HG02852 (cell line): Measurements from ENCODE around the gene ZBED5.
A peak's percentile ranks its signal among the peaks of the same experiment; 100 is the strongest.
"Not testable (repeated sequence)": the region's sequence is repeated elsewhere in the genome, so short reads cannot be mapped to it uniquely, and the experiment has no call there.

Experiments
- ATAC-seq: cut with Tn5 transposase; IDR thresholded peaks from one replicate; pipeline ENCODE4 v1.9.1; 2021; ENCODE audit warnings: mild to moderate bottlenecking, moderate library complexity; ENCODE audit not compliant: unreplicated experiment

Gene ZBED5

DNA sequence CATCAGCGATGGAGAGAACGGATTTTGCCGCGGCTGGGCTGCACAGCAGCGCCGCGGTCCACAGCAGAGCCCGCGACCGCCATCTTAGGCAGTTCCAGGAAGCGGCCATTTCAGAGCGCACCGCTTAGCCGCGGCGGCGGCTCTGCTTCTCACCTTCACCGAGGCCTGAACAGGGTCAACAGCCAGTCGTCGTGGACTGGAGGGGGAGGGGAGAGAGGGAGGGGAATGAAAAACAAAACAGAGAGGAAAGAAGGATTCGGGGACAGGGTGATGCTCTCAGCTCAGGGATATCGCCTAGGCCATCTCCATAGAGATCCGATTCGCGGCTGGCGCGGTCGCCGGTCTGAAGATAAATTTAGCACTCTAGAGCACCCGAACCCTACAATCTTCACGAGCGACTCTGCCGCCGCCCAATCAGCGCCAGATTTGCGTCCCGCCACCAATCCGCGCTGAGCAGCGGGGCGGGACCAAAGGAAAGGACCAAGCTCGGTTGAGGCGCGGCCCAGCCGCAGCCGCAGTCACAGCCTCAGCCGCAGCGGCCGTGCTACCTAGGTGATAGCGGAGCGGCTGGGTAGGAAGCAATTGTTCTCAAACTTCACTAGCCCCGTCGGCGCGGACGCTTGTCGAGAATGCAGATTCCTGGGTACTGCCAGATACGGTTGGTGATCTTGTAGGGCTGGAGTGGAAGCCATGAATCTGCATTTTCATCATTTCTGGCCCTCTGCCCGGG, at the start of gene ZBED5:
Gene ZBED5, minus strand, starts transcription at position 345 of the 730 bp plus-strand sequence. CDS start 3,108 bp downstream, outside the sequence.
- ATAC-seq: peak; percentile 94

DNA sequence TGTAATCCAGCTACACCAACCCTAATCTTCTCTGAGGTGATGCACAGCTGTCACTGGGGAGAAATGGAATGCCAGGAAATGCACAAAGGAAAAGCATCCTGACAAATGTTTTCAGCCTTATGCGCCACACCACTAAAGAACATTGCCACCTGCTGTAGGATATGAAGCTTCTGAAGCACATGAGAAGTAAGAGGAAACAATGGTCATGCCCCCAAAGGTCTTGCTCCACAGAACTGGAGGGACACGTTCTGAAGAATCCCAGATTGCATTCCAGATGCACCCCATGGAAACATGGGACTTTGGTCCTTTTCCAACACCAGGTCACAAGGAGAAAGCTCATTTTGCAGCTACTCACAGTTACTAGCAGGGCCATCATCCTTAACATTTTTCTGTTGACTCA, 48.7 kb upstream of the ZBED5 start:
- ATAC-seq: no peak

DNA sequence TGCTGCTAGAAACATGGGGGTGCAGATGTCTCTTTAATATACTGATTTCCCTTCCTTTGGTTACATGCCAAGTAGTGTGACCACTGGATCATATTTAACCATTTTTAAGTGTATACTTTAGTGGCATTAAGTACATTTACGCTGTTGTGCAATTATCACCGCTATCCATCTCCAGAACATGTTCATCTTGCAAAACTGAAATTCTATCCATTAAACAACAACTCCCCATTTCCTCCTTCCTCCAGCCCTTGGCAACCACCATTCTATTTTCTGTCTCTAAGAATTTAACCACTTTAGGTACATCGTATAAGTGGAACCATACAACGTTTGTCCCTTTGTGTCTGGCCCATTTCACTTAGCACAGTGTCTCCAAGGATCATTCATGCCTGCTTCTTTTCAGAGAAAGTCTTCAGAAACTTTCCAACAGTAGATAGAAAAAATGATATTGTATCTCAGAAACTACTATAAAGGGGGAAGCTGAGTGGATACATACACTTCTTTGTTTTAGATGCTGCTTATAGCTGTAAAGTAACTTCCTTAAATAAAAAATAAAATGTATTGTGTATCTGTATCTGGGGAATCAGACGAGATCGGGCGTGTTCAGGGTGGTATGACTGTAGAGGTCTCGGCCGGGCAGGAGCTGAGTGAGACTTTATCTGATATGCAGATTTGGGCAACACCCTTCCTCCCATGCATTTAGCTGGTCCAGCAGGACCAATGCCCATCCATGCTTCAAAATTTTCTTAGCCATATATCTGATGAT, 44.6 kb upstream of the ZBED5 start:
- ATAC-seq: no peak

DNA sequence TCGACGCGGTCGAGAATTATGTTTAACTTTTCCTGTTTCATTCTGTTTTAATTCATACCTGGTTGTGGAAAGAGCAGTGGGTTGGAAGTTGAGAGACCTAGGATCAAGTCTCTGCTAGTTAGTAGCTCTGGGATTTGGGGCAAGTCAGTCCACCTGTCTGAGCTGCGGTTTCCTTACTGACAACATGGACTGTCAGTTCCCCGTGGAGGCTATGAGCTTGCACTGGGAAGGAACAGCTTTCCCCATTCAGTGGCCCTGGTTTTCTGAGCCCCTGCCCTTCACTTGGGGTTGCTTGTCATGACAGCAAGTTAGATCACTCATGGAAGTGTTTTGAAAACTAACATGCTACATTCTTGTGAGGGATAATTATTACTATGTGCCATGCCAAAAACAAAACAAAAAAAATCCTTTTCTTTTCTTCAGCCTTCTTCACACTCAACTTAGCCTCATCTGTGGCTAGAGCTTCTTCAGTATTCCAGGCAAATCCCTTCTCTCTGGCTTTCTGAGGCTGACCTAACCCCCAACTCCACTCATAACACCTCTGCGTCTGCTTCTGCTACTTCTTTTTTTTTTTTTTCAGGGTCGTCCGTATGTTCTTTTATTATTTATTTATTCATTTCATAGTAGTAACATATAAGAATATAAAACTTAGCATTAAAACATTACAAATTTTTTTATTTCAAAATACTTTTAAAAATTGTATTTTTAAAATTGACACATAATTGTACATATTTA, 43.0 kb upstream of the ZBED5 start:
- no peak for ATAC-seq

DNA sequence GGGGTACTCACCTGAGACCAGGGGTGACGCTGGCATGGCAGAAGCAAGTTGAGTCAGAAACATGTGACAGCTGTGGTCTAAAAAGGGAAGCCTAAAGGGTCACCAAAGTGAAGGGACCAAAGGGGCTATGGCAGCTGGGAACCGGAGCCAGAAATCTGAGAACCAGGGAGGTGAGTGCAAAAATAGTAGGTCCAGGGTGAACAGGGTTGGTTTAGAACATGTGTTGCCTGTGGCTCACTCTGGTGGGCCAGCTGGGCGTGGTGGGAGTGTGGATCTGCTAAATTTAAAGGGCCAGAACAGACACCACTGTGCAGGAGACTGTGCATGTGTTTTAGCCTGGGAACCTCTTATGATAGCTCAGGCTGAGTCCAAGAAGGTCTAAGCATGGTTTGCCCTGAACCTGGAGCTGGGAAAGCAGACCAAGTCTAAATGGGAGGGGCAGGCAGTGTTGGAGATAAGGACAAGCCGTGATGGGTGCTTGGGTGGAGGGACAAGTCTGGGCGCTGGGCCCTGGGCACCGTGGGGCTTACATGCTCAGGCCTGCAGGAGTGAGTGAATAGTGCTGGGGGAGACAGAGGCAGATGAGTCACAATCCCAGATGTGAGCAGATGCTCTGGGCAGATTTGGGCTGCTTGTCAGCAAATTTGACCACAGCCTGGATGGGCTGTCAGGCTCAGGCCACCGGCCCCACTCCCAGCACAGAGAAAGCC, 41.4 kb upstream of the ZBED5 start:
- no peak for ATAC-seq

DNA sequence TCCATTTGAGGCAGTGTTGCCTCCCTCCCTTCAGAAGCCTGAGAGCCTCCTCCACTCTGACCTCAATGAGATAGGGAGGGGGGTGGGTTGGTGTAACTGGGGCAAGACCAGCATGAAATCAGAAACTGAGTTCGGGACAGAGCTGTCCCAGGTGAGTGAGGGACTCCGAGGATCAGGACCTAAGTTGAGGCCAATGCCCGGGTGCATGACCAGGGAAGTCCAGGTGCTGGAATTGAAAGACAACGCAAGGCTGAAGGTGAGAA, 40.8 kb upstream of the ZBED5 start:
- no peak for ATAC-seq

DNA sequence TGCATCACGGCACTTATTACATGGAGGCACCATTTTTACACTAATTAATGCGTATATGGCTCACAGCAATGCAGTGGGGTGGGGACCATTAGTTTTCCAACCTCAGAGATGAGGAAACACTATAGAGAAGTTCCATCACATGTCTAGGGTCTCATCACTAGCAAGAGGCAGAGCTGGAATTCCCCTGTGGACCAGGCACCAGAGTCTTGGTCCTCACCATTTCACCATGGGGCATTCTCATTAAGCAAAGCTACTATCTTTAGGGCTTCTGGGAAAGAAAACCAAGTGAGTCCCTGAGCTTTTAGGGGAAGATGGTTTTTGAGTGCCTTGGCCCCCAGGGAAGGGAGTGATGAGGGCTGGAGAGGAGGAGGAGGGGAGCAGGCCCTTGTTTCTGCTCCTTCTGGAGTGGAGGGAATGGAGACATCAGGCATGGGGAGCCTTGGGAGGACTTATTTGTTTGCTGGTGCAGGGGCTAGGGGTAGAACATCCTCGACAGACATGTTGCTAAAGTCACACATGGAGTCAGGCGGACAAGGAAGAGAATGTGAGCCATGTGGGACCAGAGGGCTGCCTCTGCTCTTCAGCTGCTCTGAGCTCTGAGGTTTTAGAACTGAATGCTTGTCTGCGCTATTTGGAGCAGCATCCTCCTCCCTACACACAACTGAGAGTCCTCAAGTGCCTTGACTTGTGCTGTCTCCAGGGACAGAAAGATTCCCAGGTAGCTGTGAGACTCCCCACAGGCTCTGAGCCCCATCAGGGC, 40.3 kb upstream of the ZBED5 start:
- ATAC-seq: no peak

DNA sequence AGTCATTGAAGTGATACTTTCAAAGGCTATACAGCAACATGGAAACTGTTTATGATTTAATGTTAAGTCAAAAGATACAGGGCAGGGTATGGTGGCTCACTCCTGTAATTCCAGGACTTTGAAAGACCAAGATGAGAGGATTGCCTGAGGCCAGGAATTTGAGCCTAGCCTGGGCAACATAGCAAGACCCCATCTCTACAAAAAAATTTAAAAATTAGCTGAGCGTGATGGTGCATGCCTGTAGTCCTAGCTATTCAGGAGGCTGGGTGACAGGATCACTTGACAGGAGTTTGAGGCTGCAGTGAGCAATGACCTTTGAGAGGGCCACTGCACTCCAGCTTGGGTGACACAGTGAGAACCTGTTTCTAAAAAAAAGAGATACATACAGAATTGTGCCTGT, 39.3 kb upstream of the ZBED5 start:
- ATAC-seq: no peak

DNA sequence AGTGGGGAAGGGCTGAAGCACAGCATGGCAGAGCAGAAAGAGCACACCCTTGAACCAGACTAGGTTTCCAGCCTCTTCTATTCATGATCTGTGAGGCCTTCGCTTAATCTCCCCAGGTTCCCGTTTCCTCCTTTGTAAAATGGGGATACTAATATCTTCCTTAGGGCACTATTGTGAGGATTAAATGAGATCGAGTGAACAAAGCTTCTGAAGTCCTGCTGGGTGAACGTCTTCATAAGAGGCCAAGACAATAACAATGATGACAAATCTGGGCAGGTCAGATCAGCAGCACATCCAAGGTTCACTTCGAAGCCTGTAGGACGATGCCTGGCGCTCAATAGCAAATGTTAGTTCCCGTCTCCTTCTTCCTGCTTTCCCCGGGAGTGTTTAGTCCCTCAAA, 38.6 kb upstream of the ZBED5 start:
- no peak for ATAC-seq

DNA sequence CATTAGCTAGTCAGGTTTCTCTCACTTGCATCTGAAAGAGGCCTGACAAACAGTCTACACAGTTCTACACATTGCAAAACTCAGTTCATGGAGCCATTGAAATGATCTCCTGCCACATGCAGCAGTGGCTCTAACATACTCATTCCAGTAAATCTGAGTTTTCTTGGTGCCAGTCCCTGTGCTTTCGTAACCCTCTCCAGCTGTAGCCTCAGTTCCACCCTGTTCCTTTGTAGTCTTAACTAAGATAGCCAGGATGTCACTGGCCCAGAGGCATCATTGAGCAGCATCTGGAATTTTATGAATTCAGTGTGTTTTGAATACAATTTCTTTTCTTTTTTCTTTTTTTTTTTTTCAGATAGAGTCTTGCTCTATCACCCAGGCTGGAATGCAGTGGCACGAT, 37.4 kb upstream of the ZBED5 start:
- ATAC-seq: no peak

DNA sequence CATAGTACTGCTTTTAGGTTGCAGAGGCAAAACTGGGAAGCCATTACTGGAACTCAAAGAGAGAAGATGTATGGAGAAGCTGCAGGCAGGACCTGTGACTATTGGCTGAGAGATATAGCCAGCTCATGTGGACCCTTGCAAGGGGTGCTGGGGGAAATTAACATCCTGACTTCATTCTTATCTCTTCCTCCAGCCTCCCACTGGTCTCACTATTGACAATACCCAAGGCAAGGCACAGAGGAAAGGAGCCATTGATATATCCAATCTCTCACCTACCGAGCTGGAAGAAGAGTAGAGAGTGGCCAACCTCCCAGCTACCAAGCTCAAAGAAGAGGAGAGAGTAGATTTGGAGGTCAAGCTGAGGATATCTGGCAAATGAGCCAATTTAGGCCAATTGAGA, 36.8 kb upstream of the ZBED5 start:
- no peak for ATAC-seq

DNA sequence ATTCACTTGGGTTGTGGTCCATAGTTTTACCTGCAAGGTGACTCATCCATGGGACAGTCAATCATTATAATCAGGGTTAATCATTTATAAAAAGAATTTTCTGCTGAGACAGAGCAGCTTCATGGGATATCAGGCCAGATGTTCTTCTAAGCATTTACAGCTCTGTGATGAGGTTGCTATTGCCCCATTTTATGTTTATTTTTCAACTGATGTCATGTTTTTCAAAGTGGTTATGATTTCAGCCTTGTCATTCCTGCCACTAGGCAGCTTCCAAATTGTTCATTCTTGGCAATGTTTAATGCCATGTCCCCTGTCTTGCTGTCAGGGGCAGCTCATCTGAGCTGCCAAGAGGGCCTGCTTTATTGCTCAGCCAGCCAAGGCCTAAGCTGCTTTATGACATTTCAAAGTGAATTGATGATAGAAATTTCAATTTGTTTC, 35.9 kb upstream of the ZBED5 start:
- no peak for ATAC-seq

DNA sequence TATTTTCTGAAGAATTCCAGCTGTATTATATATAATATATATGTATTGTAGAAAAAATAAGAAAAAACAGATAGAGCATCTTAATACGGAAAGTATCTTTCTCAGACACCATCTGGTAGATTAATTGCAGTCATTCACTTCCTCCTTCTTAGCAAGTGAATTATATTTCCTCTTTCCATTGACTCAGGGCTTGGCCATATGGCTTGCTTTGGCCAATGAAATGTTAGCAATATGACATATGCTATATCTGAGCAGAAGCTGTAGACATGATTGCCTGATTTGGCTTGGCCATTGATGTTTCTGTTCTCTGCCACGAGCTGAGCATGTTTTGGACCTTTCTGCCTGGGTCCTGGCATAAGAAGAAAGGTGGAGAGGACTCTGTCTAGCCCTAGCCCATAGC, 34.4 kb upstream of the ZBED5 start:
- no peak for ATAC-seq

DNA sequence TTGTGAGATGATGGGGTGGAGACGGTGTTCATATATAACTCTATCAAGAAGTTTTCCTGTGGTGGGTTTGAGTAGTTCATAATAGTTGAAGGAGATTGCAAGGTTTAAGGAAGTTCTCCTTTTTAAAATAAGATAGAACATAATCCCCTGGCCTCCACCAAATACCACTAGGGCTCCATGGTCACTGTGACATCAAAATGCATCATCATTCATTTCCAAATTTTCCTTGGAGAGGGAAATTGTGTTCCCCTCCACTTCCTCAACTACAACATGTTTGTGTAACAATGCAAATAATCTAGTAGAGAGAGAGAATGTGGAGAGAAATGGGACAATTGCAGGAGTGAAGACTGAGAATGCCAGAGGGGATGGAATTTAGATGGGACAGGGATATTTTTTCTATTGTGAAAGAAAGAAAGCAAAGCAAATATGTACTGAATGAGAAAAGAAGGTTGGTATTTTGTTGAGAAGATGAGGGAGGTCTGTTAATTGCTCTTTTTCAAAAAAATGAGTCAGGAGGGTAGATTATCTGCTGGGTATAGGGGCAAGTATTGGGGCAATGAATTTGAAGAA, 33.4 kb upstream of the ZBED5 start:
- ATAC-seq: no peak

DNA sequence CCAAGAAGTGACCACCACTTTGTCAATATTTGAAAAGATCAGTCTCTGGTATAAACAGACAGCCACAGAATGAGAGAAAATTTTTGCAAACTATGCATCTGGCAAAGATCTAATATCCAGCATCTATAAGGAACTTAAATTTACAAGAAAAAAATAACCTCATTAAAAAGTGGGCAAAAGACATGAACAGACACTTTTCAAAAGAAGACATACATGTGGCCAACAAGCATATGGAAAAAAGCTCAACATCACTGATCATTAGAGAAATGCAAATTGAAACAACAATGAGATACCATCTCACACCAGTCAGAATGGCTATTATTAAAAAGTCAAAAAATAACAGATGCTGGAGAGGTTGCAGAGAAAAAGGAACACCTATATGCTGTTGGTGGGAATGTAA, 32.2 kb upstream of the ZBED5 start:
- ATAC-seq: not testable (repeated sequence)

DNA sequence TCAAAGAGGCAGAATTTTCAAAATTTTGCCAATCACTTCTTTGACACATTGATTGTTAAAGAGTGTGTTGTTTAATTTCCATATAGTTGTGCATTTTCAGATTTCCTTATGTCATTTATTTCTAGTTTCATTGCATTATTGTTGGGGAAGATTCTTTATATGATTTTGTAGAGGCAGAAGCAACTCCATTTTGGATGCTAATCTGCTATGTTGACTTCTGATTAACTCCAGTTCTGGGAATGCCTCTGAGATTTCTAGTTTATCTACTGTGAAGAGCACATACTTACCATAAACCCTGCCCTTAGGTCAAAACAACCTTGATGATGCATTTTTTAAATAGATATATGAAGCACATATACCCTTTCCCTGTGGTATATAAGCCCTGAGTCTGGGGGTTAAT, 29.5 kb upstream of the ZBED5 start:
- ATAC-seq: no peak

DNA sequence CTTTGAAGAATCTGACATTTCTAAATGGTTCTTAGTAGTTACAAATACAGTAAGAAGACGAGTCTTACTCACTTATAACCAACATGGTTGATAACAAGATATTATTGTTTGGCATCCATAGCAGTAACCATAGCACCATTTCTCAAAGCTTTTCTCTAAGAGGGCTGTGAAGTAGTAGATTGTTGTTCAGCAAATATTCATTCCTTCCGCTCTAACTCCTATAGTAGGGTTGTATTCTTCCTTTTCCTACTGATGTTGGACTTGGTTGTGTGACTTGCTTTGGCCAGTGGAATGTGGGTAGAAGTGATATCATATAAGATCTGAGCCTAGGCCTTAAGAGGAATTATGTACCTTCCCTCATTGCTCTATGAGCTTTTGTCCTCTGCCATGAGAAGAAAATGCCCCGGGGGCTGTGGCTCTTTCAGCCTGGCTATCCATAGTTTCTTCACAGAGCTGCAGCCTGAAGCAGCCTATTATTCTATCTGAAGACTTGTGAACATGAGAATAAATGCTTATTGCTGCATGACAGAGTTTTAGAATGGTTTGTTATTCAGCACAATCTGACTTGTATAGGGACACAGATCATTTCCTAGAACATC, 28.9 kb upstream of the ZBED5 start:
- no peak for ATAC-seq

DNA sequence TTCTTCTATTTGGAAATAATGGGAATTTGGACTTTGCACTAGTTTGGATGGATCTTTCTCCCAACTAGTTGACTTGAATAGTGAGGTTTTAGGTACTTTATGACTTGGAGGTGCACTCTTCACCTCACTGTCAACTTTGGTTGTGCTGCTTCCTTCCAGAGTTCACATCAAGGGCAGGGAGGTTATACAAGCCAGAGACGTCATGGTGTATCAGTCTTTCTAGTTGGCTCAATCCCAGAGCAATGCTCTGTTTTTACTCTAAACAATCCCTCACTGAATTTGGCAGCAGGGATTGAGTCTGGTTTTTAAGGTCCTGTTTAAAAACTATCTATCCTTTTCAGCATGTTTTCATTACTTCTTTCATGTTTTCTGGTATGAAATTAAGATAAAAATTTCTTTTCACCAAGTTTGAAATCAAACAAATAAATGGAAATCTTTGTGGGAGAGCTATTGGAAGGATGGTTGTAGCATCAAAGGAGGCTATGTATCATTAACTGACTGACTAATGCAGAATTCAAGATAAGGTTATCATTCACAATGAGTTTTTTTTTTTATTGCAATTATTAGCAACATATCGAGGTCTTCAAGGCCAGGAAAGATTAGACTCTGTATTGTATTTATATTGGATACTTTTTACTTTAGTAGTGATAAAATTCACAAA, 28.0 kb upstream of the ZBED5 start:
- ATAC-seq: no peak

DNA sequence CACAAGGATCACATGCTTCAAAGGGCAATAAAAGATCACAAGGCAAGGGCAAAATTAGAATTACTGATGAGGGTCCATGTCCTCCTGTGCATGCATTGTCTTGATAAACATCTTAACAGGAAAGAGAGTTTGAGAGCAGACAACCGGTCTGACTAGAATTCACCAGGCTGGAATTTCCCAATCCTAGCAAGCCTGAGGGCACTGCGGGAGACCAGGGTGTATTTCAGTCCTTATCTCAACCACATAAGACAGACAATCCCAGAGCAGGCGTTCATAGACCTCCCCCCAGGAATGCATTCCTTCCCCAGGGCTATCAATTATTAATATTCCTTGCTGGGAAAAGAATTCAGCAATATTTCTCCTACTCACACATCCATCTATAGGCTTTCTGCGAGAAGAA, 26.4 kb upstream of the ZBED5 start:
- ATAC-seq: not testable (repeated sequence)
